Raji (cell line): ENCODE results near the gene CTXN2.

Experiments
- POLR2A ChIP-seq: IDR thresholded peaks from 2 replicates; pipeline ENCODE4 v1.6.1; 2011; ENCODE audit warnings: low read depth, low read length, control low read depth; ENCODE audit not compliant: insufficient read depth

CTXN2 gene

DNA sequence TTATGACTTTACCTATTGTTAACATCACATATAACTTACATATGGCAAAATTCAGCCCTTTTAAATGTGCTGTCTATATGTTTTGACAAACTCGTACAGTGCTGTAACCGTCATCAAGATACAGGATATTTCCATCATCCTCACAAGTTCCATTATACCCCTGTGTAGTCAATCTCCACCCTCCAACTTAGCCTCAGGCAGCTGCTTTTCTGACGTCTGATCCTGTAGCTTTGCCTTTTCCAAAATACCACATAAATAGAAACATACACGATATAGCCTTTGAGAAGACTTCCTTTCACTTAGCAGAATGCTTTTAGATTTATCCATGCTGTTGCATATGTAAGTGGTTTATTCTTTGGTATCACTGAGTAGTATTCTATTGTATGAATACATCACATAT is 61.7 kb downstream of the CTXN2 start:
- no peak for TF ChIP-seq POLR2A
